HCT116 (cell line): Measurements from ENCODE around the gene PRKG1. TPM values are rescaled to one million over a fixed set of nuclear protein-coding genes. Genes with fewer than 3 reads are reported as not detected.

Source experiments
- ATAC-seq: fragments of 200-7000 bp; cut with Tn5 transposase; 2 replicates; pipeline ENCODE4 v1.9.1; 2020; ENCODE audit warnings: mild to moderate bottlenecking, moderate library complexity
- BruUV-seq: library from RNA; stranded (reverse); fragments of 400-500 nt; replicated peaks from 2 replicates; lab custom pipeline; 2021; lab: Mats Ljungman, UMichigan
- CTCF ChIA-PET: fragments of 300-600 bp; sonication (Branson Sonifier 250); formaldehyde crosslinking; loops from one replicate; lab custom pipeline; 2021; ENCODE audit warnings: antibody characterized with exemption; lab: Charles Lee
- POLR2A ChIA-PET: fragments of 300-600, 350-600 bp; sonication (Branson Sonifier 250); formaldehyde crosslinking; loops from one replicate; lab custom pipeline; 2021; ENCODE audit warnings: antibody characterized with exemption; lab: Charles Lee
- RAD21 ChIA-PET, 2 experiments: fragments of 300-600 bp; sonication (Branson Sonifier 250); formaldehyde crosslinking; loops; one replicate each; lab custom pipeline; 2023; ENCODE audit warnings: low total read pairs in 2 of 2; ENCODE audit not compliant: uncharacterized antibody in 2 of 2, unreplicated experiment in 2 of 2, low non-redundant PET in 1 of 2; lab: Charles Lee
- DNase-seq: peaks from one replicate; pipeline ENCODE4 v3.0.0-alpha.2; 2010; ENCODE audit warnings: low read depth, low spot score
- H2AFZ ChIP-seq: fragments of 200-600 bp; shearing (Covaris generic), sonication (generic); 2 replicates; pipeline ENCODE4 v1.6.1; 2017; ENCODE audit warnings: low read depth, mixed run types, mixed read lengths, antibody characterized with exemption, low read length; ENCODE audit not compliant: poor library complexity, severe bottlenecking
- H3K27ac ChIP-seq: 2 replicates; pipeline ENCODE4 v1.5.1; 2012; ENCODE audit warnings: low read depth, low read length
- H3K27me3 ChIP-seq: fragments of 200-600 bp; sonication (generic); 2 replicates; pipeline ENCODE4 v1.6.1; 2016; ENCODE audit warnings: mixed run types, low read length, mixed read lengths; ENCODE audit not compliant: insufficient read depth
- H3K36me3 ChIP-seq, 2 experiments: fragments of 200-500 bp in 1 of 2; fragments of 200-600 bp in 1 of 2; sonication (Bioruptor generic) in 1 of 2; sonication (generic) in 1 of 2; 2 replicates each; pipeline versions ENCODE4 v1.5.1 to v1.6.1; 2014 to 2016; ENCODE audit warnings: low read length in 2 of 2, inconsistent platforms in 1 of 2, mixed read lengths in 1 of 2, mixed run types in 1 of 2; ENCODE audit not compliant: insufficient read depth in 2 of 2, control insufficient read depth in 1 of 2
- H3K4me1 ChIP-seq, 2 experiments: fragments of 200-600 bp in 1 of 2; sonication (generic) in 1 of 2; 2 replicates each; pipeline versions ENCODE4 v1.5.1 to v1.6.1; 2012 to 2017; ENCODE audit warnings: low read length in 2 of 2, inconsistent platforms in 1 of 2, mild to moderate bottlenecking in 1 of 2, mixed read lengths in 1 of 2, mixed run types in 1 of 2, moderate library complexity in 1 of 2; ENCODE audit not compliant: insufficient read depth in 2 of 2, control insufficient read depth in 1 of 2
- H3K4me2 ChIP-seq: fragments of 200-600 bp; sonication (generic); 2 replicates; pipeline ENCODE4 v1.6.1; 2017; ENCODE audit warnings: mixed run types, low read length, mixed read lengths
- H3K4me3 ChIP-seq, 2 experiments: fragments of 200-600 bp in 1 of 2; sonication (generic) in 1 of 2; replicated peaks in 1 of 2; 2 replicates each; pipeline ENCODE4 v1.5.1; 2011 to 2016; ENCODE audit warnings: low read length in 2 of 2, control low read depth in 1 of 2, low read depth in 1 of 2, mild to moderate bottlenecking in 1 of 2, mixed read lengths in 1 of 2, mixed run types in 1 of 2
- H3K79me2 ChIP-seq: fragments of 200-600 bp; sonication (generic); 2 replicates; pipeline ENCODE4 v1.6.1; 2017; ENCODE audit warnings: mild to moderate bottlenecking, mixed run types, low read length, moderate library complexity, mixed read lengths; ENCODE audit not compliant: insufficient read depth
- H3K9ac ChIP-seq: fragments of 200-600 bp; sonication (generic); 2 replicates; pipeline ENCODE4 v1.6.1; 2016; ENCODE audit warnings: low read length, mixed read lengths
- H3K9me2 ChIP-seq: fragments of 200-600 bp; sonication (generic), shearing (Covaris generic); 2 replicates; pipeline ENCODE4 v1.6.1; 2017; ENCODE audit warnings: mixed run types, mild to moderate bottlenecking, moderate library complexity; ENCODE audit not compliant: insufficient read depth
- H3K9me3 ChIP-seq, 2 experiments: fragments of 200-500 bp in 1 of 2; fragments of 200-600 bp in 1 of 2; sonication (Bioruptor generic) in 1 of 2; sonication (generic) in 1 of 2; 2 replicates each; pipeline ENCODE4 v1.6.1; 2014 to 2017; ENCODE audit warnings: low read length in 2 of 2, mixed read lengths in 2 of 2, inconsistent platforms in 1 of 2, low read depth in 1 of 2, mild to moderate bottlenecking in 1 of 2, mixed run types in 1 of 2, moderate library complexity in 1 of 2; ENCODE audit not compliant: control insufficient read depth in 1 of 2, insufficient read depth in 1 of 2
- H4K20me1 ChIP-seq: fragments of 200-600 bp; sonication (generic), shearing (Covaris generic); 2 replicates; pipeline ENCODE4 v1.6.1; 2017; ENCODE audit warnings: mixed run types, mild to moderate bottlenecking, moderate library complexity; ENCODE audit not compliant: insufficient read depth
- CBX3 ChIP-seq: IDR thresholded peaks from 2 replicates; pipeline ENCODE4 v1.6.1; 2012; ENCODE audit warnings: low read depth
- CEBPB ChIP-seq: IDR thresholded peaks from 2 replicates; pipeline ENCODE4 v1.6.1; 2012; ENCODE audit warnings: low read depth
- EGR1 ChIP-seq: IDR thresholded peaks from 2 replicates; pipeline ENCODE4 v1.6.1; 2012; ENCODE audit warnings: low read depth
- ELF1 ChIP-seq: IDR thresholded peaks from 2 replicates; pipeline ENCODE4 v1.6.1; 2012; ENCODE audit warnings: low read depth, borderline replicate concordance
- EZH2 ChIP-seq: fragments of 200-600 bp; sonication (generic); IDR thresholded peaks from 2 replicates; pipeline ENCODE4 v1.6.1; 2017; ENCODE audit warnings: antibody characterized with exemption, mixed run types
- FOSL1 ChIP-seq: IDR thresholded peaks from 2 replicates; pipeline ENCODE4 v1.6.1; 2012; ENCODE audit warnings: low read depth
- JUND ChIP-seq: IDR thresholded peaks from 2 replicates; pipeline ENCODE4 v1.6.1; 2012
- MAX ChIP-seq: IDR thresholded peaks from 2 replicates; pipeline ENCODE4 v1.6.1; 2012
- POLR2A ChIP-seq: IDR thresholded peaks from 2 replicates; pipeline ENCODE4 v1.7.0; 2011; ENCODE audit warnings: borderline replicate concordance; ENCODE audit not compliant: insufficient read depth, insufficient read length; ENCODE audit errors: extremely low read depth
- POLR2AphosphoS5 ChIP-seq: IDR thresholded peaks from 2 replicates; pipeline ENCODE4 v1.6.1; 2011; ENCODE audit warnings: mild to moderate bottlenecking, low read depth, low read length, moderate library complexity
- RAD21 ChIP-seq: IDR thresholded peaks from 2 replicates; pipeline ENCODE4 v1.6.1; 2012; ENCODE audit warnings: low read depth, mild to moderate bottlenecking
- SP1 ChIP-seq: IDR thresholded peaks from 2 replicates; pipeline ENCODE4 v1.6.1; 2012; ENCODE audit warnings: low read depth
- SRF ChIP-seq: IDR thresholded peaks from 2 replicates; pipeline ENCODE4 v1.6.1; 2012; ENCODE audit warnings: low read depth
- TCF7L2 ChIP-seq: IDR thresholded peaks from 2 replicates; pipeline ENCODE4 v1.7.0; 2011; ENCODE audit warnings: borderline replicate concordance, inconsistent platforms; ENCODE audit not compliant: insufficient read depth, insufficient read length; ENCODE audit errors: extremely low read depth
- YY1 ChIP-seq: IDR thresholded peaks from 2 replicates; pipeline ENCODE4 v1.6.1; 2011; ENCODE audit warnings: low read length, low read depth, moderate library complexity, mild to moderate bottlenecking; ENCODE audit not compliant: insufficient replicate concordance; ENCODE audit errors: extremely low read depth
- ZBTB33 ChIP-seq: IDR thresholded peaks from 2 replicates; pipeline ENCODE4 v1.6.1; 2011; ENCODE audit warnings: mild to moderate bottlenecking, low read length, moderate library complexity; ENCODE audit not compliant: insufficient replicate concordance; ENCODE audit errors: extremely low read depth
- ZFX ChIP-seq: fragments of 450-650 bp; IDR thresholded peaks from 2 replicates; pipeline ENCODE4 v1.6.1; 2017
- ZNF274 ChIP-seq: fragments of 200-500 bp; sonication (Bioruptor generic); IDR thresholded peaks from 2 replicates; pipeline ENCODE4 v1.6.1; 2014; ENCODE audit warnings: mild to moderate bottlenecking, low read depth, low read length, inconsistent platforms
- intact Hi-C: fragments of 100-400 bp; cut with micrococcal nuclease; formaldehyde crosslinking; loops from 2 replicates; pipeline ENCODE4 v1.10.0; 2022
- total RNA-seq: library from RNA; stranded (reverse); gene quantifications from one replicate; pipeline ENCODE4 v1.2.1, GENCODE V29; 2021; ENCODE audit not compliant: unreplicated experiment
- TF ChIP-seq, protein P1 (sequence below), 3 experiments: fragments of 200-600 bp in 1 of 3; sonication (generic) in 1 of 3; IDR thresholded peaks in 2 of 3; conservative IDR thresholded peaks in 1 of 3; 2 replicates each; pipeline ENCODE4 v1.5.1; 2012 to 2017; ENCODE audit warnings: low read depth in 2 of 3, low read length in 2 of 3, antibody characterized with exemption in 1 of 3, borderline replicate concordance in 1 of 3, control low read depth in 1 of 3, mild to moderate bottlenecking in 1 of 3, mixed read lengths in 1 of 3, mixed run types in 1 of 3, moderate library complexity in 1 of 3; ENCODE audit not compliant: insufficient read depth in 1 of 3
- TF ChIP-seq, protein P2 (sequence below): IDR thresholded peaks from 2 replicates; pipeline ENCODE4 v1.6.1; 2012; ENCODE audit warnings: low read depth

The PRKG1 gene
- total RNA-seq, 1 experiment from 2014 or later: 1.4 TPM

GRCh38 chr10:51832652-51833383 lies 758.5 kb downstream of the PRKG1 start:
- intact Hi-C loops: no loop called here
- peak overlapping the region; percentile 52 for H3K4me2 ChIP-seq
- no peak overlapping the region for H3K27ac ChIP-seq
- no peak overlapping the region for H3K4me3 ChIP-seq
- CTCF ChIA-PET: no interaction called here
- ATAC-seq (peak; percentile 91), DNase-seq (peak; percentile 79)
- no peaks in the 10 kb centered on the region for H3K9me2 ChIP-seq
- peak overlapping the region; percentile 93 for H2AFZ ChIP-seq
- no peaks in the 10 kb centered on the region for H4K20me1 ChIP-seq
- peaks cover 2 to 11% of the 10 kb centered on the region in 2 experiments; a peak in 3 of 4 replicates for H3K4me1 ChIP-seq
- no TSS peak for BruUV-seq
- RAD21 ChIA-PET: no interaction called here
- no peak overlapping the region for H3K9ac ChIP-seq
- no peaks in the 10 kb centered on the region for H3K9me3 ChIP-seq
- H3K36me3 ChIP-seq: no peaks in the 10 kb centered on the region
- POLR2A ChIA-PET: no interaction called here
- H3K27me3 ChIP-seq: no peaks in the 10 kb centered on the region
- H3K79me2 ChIP-seq: no peaks in the 10 kb centered on the region
- TF ChIP-seq, protein P1, sequence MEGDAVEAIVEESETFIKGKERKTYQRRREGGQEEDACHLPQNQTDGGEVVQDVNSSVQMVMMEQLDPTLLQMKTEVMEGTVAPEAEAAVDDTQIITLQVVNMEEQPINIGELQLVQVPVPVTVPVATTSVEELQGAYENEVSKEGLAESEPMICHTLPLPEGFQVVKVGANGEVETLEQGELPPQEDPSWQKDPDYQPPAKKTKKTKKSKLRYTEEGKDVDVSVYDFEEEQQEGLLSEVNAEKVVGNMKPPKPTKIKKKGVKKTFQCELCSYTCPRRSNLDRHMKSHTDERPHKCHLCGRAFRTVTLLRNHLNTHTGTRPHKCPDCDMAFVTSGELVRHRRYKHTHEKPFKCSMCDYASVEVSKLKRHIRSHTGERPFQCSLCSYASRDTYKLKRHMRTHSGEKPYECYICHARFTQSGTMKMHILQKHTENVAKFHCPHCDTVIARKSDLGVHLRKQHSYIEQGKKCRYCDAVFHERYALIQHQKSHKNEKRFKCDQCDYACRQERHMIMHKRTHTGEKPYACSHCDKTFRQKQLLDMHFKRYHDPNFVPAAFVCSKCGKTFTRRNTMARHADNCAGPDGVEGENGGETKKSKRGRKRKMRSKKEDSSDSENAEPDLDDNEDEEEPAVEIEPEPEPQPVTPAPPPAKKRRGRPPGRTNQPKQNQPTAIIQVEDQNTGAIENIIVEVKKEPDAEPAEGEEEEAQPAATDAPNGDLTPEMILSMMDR (IDR thresholded peaks at IDR 0.05 in 2 of 3, conservative IDR thresholded peaks at IDR 0.05 in 1 of 3; ENCODE audit: borderline replicate concordance in 1 of 3, insufficient read depth in 1 of 3, low read depth in 2 of 3, low read length in 2 of 3): no peak
- TF ChIP-seq JUND (peak; percentile 59), CEBPB (no peak), EZH2 (no peak), MAX (no peak; the same call in 1 of the 2 replicates), POLR2A (no peak), FOSL1 (peak; percentile 64), RAD21 (no peak), ZBTB33 (no peak), ELF1 (no peak), POLR2AphosphoS5 (no peak), ZNF274 (no peak), ZFX (no peak), EGR1 (peak; percentile 44; the same call in 1 of the 2 replicates), YY1 (no peak), SP1 (peak; percentile 58), TCF7L2 (no peak), SRF (no peak), CBX3 (peak; percentile 50; the same call in 1 of the 2 replicates)
- TF ChIP-seq, protein P2, sequence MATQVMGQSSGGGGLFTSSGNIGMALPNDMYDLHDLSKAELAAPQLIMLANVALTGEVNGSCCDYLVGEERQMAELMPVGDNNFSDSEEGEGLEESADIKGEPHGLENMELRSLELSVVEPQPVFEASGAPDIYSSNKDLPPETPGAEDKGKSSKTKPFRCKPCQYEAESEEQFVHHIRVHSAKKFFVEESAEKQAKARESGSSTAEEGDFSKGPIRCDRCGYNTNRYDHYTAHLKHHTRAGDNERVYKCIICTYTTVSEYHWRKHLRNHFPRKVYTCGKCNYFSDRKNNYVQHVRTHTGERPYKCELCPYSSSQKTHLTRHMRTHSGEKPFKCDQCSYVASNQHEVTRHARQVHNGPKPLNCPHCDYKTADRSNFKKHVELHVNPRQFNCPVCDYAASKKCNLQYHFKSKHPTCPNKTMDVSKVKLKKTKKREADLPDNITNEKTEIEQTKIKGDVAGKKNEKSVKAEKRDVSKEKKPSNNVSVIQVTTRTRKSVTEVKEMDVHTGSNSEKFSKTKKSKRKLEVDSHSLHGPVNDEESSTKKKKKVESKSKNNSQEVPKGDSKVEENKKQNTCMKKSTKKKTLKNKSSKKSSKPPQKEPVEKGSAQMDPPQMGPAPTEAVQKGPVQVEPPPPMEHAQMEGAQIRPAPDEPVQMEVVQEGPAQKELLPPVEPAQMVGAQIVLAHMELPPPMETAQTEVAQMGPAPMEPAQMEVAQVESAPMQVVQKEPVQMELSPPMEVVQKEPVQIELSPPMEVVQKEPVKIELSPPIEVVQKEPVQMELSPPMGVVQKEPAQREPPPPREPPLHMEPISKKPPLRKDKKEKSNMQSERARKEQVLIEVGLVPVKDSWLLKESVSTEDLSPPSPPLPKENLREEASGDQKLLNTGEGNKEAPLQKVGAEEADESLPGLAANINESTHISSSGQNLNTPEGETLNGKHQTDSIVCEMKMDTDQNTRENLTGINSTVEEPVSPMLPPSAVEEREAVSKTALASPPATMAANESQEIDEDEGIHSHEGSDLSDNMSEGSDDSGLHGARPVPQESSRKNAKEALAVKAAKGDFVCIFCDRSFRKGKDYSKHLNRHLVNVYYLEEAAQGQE: no peak
